Neural cell (in vitro differentiated cells): ENCODE data around the gene HMCES. TPM values are rescaled to one million over a fixed set of nuclear protein-coding genes. Genes with fewer than 3 reads are reported as not detected.

ENCODE experiments used
- H2AFZ ChIP-seq: fragments of 200-600, 300-800 bp; sonication (generic), shearing (Covaris generic); 2 replicates; pipeline ENCODE4 v1.6.0; 2014; ENCODE audit warnings: low read depth, mild to moderate bottlenecking, antibody characterized with exemption, low read length, moderate library complexity
- H3F3A ChIP-seq: fragments of 200-600 bp; shearing (Covaris generic); 2 replicates; pipeline ENCODE4 v1.6.1; 2016; ENCODE audit warnings: mild to moderate bottlenecking, moderate library complexity, mixed read lengths, antibody characterized with exemption, low read length; ENCODE audit not compliant: insufficient read depth, poor library complexity, severe bottlenecking
- H3K27ac ChIP-seq: fragments of 200-600, 300-800 bp; sonication (generic), shearing (Covaris generic); 2 replicates; pipeline ENCODE4 v1.5.1; 2014; ENCODE audit warnings: mild to moderate bottlenecking, low read length, moderate library complexity
- H3K27me3 ChIP-seq: fragments of 300-800, 200-600 bp; sonication (generic), shearing (Covaris generic); 2 replicates; pipeline ENCODE4 v1.6.0; 2014; ENCODE audit warnings: mild to moderate bottlenecking, low read depth, low read length, moderate library complexity; ENCODE audit not compliant: insufficient read depth
- H3K36me3 ChIP-seq: fragments of 300-800, 200-600 bp; sonication (generic), shearing (Covaris generic); 2 replicates; pipeline ENCODE4 v1.5.1; 2014; ENCODE audit warnings: mild to moderate bottlenecking, antibody characterized with exemption, low read length, moderate library complexity; ENCODE audit not compliant: insufficient read depth
- H3K4me2 ChIP-seq: fragments of 300-800, 200-600 bp; sonication (generic), shearing (Covaris generic); 2 replicates; pipeline ENCODE4 v1.6.0; 2014; ENCODE audit warnings: mild to moderate bottlenecking, low read length
- H3K4me3 ChIP-seq: fragments of 300-800, 200-600 bp; sonication (generic), shearing (Covaris generic); 2 replicates; pipeline ENCODE4 v1.5.1; 2014; ENCODE audit warnings: mild to moderate bottlenecking, low read length, moderate library complexity
- H3K79me2 ChIP-seq: fragments of 200-600 bp; shearing (Covaris generic); replicated peaks from 2 replicates; pipeline ENCODE4 v1.6.0; 2014; ENCODE audit warnings: mild to moderate bottlenecking, low read length, moderate library complexity; ENCODE audit not compliant: insufficient read depth
- H3K9ac ChIP-seq: fragments of 300-800, 200-600 bp; sonication (generic), shearing (Covaris generic); 2 replicates; pipeline ENCODE4 v1.6.1; 2016; ENCODE audit warnings: mild to moderate bottlenecking, low read length, mixed read lengths
- H3K9me2 ChIP-seq: fragments of 200-600 bp; shearing (Covaris generic); 2 replicates; pipeline ENCODE4 v1.6.1; 2016; ENCODE audit warnings: mild to moderate bottlenecking, low read length, mixed read lengths; ENCODE audit not compliant: insufficient read depth
- H3K9me3 ChIP-seq: fragments of 200-600, 300-800 bp; sonication (generic), shearing (Covaris generic); 2 replicates; pipeline ENCODE4 v1.6.1; 2016; ENCODE audit warnings: mild to moderate bottlenecking, mixed run types, low read length, moderate library complexity, mixed read lengths
- H4K20me1 ChIP-seq: fragments of 200-600 bp; shearing (Covaris generic); 2 replicates; pipeline ENCODE4 v1.6.1; 2016; ENCODE audit warnings: mild to moderate bottlenecking, mixed run types; ENCODE audit not compliant: insufficient read depth
- EP300 ChIP-seq: fragments of 450-650 bp; conservative IDR thresholded peaks from 2 replicates; pipeline ENCODE4 v1.6.1; 2014; ENCODE audit warnings: antibody characterized with exemption, mild to moderate bottlenecking, moderate library complexity; ENCODE audit not compliant: poor library complexity, severe bottlenecking
- EZH2 ChIP-seq: fragments of 200-600, 300-800 bp; shearing (Covaris generic), sonication (generic); IDR thresholded peaks from 2 replicates; pipeline ENCODE4 v1.6.1; 2014; ENCODE audit warnings: antibody characterized with exemption, low read length, borderline replicate concordance, mild to moderate bottlenecking; ENCODE audit not compliant: insufficient read depth, poor library complexity, severe bottlenecking
- MXI1 ChIP-seq: fragments of 450-650 bp; conservative IDR thresholded peaks from 2 replicates; pipeline ENCODE4 v1.6.1; 2014; ENCODE audit warnings: antibody characterized with exemption, mild to moderate bottlenecking; ENCODE audit not compliant: poor library complexity, severe bottlenecking
- POLR2AphosphoS5 ChIP-seq: IDR thresholded peaks from 2 replicates; pipeline ENCODE4 v1.6.1; 2012
- RAD21 ChIP-seq: fragments of 450-650 bp; conservative IDR thresholded peaks from 2 replicates; pipeline ENCODE4 v1.6.1; 2014; ENCODE audit warnings: antibody characterized with exemption, mild to moderate bottlenecking, moderate library complexity
- REST ChIP-seq: IDR thresholded peaks from 2 replicates; pipeline ENCODE4 v1.6.1; 2012; ENCODE audit warnings: borderline replicate concordance
- SMC3 ChIP-seq: fragments of 450-650 bp; conservative IDR thresholded peaks from 2 replicates; pipeline ENCODE4 v1.6.1; 2014; ENCODE audit warnings: antibody characterized with exemption, mild to moderate bottlenecking, moderate library complexity; ENCODE audit not compliant: poor library complexity
- TAF1 ChIP-seq: IDR thresholded peaks from 2 replicates; pipeline ENCODE4 v1.6.1; 2012; ENCODE audit warnings: low read depth
- polyA plus RNA-seq: library from polyadenylated mRNA; depleted of rRNA; stranded (reverse); fragments of >200 nt; gene quantifications from 2 replicates; pipeline ENCODE4 v1.2.3, GENCODE V29; 2014
- TF ChIP-seq, protein P1 (sequence below): fragments of 450-650 bp; IDR thresholded peaks from 2 replicates; pipeline ENCODE4 v1.5.1; 2014; ENCODE audit warnings: antibody characterized with exemption, mild to moderate bottlenecking, moderate library complexity; ENCODE audit not compliant: poor library complexity, severe bottlenecking

The HMCES gene
- polyA plus RNA-seq, 1 donor from 2014 or later = 23.0 TPM

GRCh38 chr3:129325383-129325782, 46.7 kb downstream of the HMCES start:
- Histone ChIP-seq H4K20me1 (no peaks in the 10 kb centered on the region), H3K79me2 (no peaks in the 10 kb centered on the region), H3F3A (no peaks in the 10 kb centered on the region), H2AFZ (no peak overlapping the region), H3K27me3 (no peaks in the 10 kb centered on the region), H3K4me2 (no peak overlapping the region), H3K9ac (no peak overlapping the region), H3K36me3 (no peaks in the 10 kb centered on the region), H3K9me2 (no peaks in the 10 kb centered on the region), H3K4me3 (no peak overlapping the region), H3K9me3 (no peaks in the 10 kb centered on the region), H3K27ac (no peak overlapping the region)
- TF ChIP-seq MXI1 (no peak), EP300 (no peak), POLR2AphosphoS5 (no peak), REST (no peak), TAF1 (no peak), SMC3 (no peak), RAD21 (no peak), EZH2 (no peak)
- TF ChIP-seq, protein P1, sequence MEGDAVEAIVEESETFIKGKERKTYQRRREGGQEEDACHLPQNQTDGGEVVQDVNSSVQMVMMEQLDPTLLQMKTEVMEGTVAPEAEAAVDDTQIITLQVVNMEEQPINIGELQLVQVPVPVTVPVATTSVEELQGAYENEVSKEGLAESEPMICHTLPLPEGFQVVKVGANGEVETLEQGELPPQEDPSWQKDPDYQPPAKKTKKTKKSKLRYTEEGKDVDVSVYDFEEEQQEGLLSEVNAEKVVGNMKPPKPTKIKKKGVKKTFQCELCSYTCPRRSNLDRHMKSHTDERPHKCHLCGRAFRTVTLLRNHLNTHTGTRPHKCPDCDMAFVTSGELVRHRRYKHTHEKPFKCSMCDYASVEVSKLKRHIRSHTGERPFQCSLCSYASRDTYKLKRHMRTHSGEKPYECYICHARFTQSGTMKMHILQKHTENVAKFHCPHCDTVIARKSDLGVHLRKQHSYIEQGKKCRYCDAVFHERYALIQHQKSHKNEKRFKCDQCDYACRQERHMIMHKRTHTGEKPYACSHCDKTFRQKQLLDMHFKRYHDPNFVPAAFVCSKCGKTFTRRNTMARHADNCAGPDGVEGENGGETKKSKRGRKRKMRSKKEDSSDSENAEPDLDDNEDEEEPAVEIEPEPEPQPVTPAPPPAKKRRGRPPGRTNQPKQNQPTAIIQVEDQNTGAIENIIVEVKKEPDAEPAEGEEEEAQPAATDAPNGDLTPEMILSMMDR = no peak

GRCh38 chr3:129326138-129326537, 47.5 kb downstream of the HMCES start:
- no peak overlapping the region for H3K4me2 ChIP-seq
- no peaks in the 10 kb centered on the region for H3F3A ChIP-seq
- no peaks in the 10 kb centered on the region for H3K27me3 ChIP-seq
- H3K79me2 ChIP-seq = no peaks in the 10 kb centered on the region
- no peaks in the 10 kb centered on the region for H3K36me3 ChIP-seq
- H3K9ac ChIP-seq = no peak overlapping the region
- TF ChIP-seq POLR2AphosphoS5 (no peak), REST (no peak), TAF1 (no peak), EZH2 (no peak), SMC3 (no peak), MXI1 (no peak), EP300 (no peak), RAD21 (no peak)
- TF ChIP-seq, protein P1 = no peak
- H2AFZ ChIP-seq = no peak overlapping the region
- no peaks in the 10 kb centered on the region for H3K9me2 ChIP-seq
- no peak overlapping the region for H3K27ac ChIP-seq
- no peaks in the 10 kb centered on the region for H3K9me3 ChIP-seq
- no peak overlapping the region for H3K4me3 ChIP-seq
- H4K20me1 ChIP-seq = no peaks in the 10 kb centered on the region
